Measurements from ENCODE around the gene JTB.

JTB gene

GRCh38 chr1:153938996-153939395 is 38.5 kb downstream of the JTB start:
- no peak for TF ChIP-seq CTCF (IDR thresholded peaks at IDR 0.05; ENCODE audit: insufficient read depth, missing control alignments)
- no peak for FAIRE-seq
- DNase-seq (ENCODE audit: insufficient read length, low spot score) = no peak

GRCh38 chr1:153937331-153937730 is 40.1 kb downstream of the JTB start:
- FAIRE-seq (no peak), DNase-seq (ENCODE audit: insufficient read length, low spot score) (no peak)
- no peak for TF ChIP-seq CTCF (IDR thresholded peaks at IDR 0.05; ENCODE audit: insufficient read depth, missing control alignments)

GRCh38 chr1:153936011-153936802 is 41.3 kb downstream of the JTB start:
- no peak for FAIRE-seq
- TF ChIP-seq CTCF (IDR thresholded peaks at IDR 0.05; ENCODE audit: insufficient read depth, missing control alignments) = no peak

GRCh38 chr1:153934746-153935145 is 42.7 kb downstream of the JTB start:
- TF ChIP-seq CTCF (IDR thresholded peaks at IDR 0.05; ENCODE audit: insufficient read depth, missing control alignments) = no peak
- no peak for DNase-seq (ENCODE audit: insufficient read length, low spot score)
- no peak for FAIRE-seq

More at GRCh38 chr1:153936011-153936802, 41.3 kb downstream of the JTB start:
- no peak for DNase-seq (ENCODE audit: insufficient read length, low spot score)

- FAIRE-seq = no peak
- TF ChIP-seq CTCF (IDR thresholded peaks at IDR 0.05; ENCODE audit: insufficient read depth, missing control alignments) = no peak
- DNase-seq (ENCODE audit: insufficient read length, low spot score) = no peak
These were observed 43.5 kb downstream of the JTB start for GRCh38 chr1:153933955-153934354.

GRCh38 chr1:153933430-153933829 is 44.0 kb downstream of the JTB start:
- TF ChIP-seq CTCF (IDR thresholded peaks at IDR 0.05; ENCODE audit: insufficient read depth, missing control alignments) = no peak
- FAIRE-seq (no peak), DNase-seq (ENCODE audit: insufficient read length, low spot score) (no peak)

Data from D721Med (cell line).